HG03457 (cell line): Measurements from ENCODE around the gene STK24.
"Not testable (repeated sequence)": the region's sequence is repeated elsewhere in the genome, so short reads cannot be mapped to it uniquely, and the experiment has no call there.

Experiments used
- ATAC-seq: cut with Tn5 transposase; IDR thresholded peaks from one replicate; pipeline ENCODE4 v1.9.1; 2021; ENCODE audit warnings: moderate number of reproducible peaks; ENCODE audit not compliant: unreplicated experiment

STK24 gene

DNA sequence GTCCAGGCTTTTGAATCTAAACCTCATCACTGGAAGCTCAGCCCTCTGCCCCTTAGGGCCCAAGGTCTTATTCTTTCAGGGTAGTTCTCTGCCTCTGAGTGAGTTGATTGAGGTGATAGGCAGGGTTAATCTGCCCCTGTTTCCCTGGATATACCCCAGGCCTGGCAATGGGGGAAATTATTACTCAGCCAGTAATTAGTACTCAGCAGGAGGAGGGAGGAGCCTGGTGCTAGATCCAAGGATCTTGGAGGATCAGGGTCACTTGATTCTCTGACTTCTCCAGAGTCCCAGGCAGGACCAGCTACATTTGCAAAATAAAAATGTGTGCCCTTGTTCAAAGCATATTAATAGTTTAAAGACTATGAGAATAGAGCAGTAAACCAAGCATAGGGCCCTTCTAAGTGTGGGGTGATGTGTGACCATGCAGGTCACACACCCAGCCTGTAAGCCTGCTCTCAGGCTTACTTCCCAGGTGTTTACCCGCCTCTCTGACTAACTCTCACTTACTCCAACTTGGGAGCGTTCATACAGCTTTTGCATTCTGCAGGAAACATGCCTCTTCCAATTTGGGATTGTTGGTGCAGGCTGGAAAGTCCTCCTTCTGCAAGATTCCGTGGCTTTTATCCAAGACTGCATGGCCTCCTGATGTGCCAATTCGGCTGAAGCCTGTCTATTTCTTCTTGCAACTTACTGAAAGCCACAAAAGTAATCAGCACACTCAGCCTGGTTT, 7.9 kb upstream of the STK24 start:
- no peak for ATAC-seq

DNA sequence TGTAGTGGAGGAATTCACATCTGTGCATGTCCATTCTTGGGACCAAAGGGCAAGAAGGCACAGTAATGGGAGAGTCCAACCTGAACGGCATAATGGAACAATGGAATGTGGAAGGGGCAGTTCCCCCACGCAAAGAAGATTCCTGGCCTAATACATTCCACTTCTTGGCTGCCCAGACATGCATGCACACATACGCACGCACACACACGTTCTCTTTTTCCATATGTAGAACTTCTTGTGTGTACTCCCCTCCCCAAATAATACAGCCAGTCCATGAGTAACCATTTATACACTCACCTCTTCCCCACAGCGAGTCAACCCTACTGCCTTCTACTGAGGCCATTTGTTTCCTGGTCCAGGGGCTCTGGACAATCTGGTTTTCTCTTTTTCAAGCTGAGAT, 6.0 kb upstream of the STK24 start:
- ATAC-seq, result no peak

DNA sequence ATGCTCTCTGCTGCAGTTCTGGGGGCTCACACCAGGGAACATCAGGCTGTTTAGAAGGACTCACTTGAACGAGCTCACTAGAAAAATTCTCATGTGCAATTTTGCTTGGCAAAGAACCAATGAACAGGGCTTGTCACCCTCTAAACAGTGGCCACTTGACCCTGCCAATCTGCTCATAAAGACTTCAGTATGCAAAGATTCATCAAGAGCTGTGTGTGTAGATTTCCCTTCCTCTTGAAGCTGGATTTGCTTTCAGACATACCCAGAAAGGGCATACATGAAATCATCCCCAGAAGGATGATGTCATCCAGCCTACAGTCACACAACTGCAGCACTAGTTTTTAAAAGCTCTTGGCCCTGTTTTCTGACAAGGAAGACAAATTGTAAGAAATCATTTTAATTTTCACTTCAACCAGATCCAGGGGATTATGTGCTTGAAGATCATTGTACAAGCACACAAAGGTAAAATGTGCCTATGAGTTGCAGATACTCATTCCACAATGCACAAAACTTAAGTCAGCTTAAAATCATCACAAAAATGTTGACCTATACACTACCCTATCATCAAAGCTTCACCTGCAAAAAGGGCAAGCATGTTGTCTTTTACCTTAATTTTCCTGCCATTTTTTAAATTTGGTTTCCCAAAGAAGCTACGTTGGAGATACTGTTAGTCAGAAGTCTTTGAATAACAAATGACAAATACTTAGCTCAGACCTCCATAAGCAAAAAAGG, 5.2 kb upstream of the STK24 start:
- ATAC-seq, result no peak

DNA sequence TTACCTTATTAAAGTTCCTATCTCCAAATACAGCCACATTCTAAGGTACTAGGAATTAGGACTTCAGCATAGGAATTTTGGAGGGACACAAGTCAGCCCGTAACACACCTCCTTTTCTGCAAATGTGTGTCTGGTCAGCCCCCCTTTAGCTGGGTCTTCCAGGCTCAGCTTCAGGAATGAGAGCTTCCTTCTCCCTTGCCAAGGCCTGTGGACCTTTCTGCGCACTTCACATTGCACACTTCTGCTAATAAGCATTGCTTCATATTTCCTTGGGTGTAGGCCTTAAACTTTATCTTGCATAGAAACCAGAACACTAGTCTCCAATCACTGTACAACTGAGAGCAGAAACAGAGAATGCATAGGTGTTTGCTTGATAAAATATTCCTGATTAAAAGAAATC, 4.5 kb upstream of the STK24 start:
- ATAC-seq, result no peak

DNA sequence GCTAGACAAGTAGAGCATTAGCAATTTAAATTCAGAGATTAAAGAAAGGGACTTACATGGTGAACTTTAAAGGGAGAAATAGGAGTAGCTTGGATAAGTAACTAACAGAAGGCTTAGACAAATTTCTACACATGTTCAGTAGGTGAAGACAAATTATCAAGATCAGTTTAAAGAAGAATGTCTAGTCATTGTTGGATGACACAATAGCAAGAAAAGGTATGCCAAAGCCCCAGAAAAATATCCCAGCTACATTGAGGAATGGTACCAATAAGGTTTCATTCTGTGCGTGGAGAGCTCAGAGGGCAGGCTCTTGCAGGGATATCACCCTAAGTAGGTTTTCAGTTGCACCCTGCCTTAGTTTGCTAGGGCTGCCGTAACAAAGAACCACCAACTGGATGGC, 3.5 kb upstream of the STK24 start:
- ATAC-seq, result no peak

DNA sequence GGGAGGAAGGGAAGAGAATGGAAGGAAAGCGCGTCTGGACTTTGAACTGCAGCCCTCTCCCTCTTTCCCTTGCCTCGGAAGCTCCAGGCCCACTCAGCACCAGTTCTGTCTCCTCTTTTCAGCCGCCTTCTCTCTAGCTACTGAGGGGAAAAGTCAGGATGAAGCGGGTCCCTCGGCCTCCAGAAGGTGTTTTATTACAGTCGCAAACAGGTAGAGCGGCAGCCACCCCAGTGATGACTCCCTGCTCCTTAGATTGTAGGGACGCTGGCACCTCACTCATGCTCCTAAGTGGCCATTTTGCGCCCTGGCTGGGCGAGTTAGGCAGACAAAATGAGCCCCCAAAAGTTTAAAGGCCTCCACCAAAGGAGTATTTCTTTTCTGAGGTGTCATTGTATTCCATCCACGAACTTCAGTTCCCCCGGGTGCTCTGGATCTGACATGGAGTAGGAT, 954 bp upstream of the STK24 start:
- no peak for ATAC-seq

DNA sequence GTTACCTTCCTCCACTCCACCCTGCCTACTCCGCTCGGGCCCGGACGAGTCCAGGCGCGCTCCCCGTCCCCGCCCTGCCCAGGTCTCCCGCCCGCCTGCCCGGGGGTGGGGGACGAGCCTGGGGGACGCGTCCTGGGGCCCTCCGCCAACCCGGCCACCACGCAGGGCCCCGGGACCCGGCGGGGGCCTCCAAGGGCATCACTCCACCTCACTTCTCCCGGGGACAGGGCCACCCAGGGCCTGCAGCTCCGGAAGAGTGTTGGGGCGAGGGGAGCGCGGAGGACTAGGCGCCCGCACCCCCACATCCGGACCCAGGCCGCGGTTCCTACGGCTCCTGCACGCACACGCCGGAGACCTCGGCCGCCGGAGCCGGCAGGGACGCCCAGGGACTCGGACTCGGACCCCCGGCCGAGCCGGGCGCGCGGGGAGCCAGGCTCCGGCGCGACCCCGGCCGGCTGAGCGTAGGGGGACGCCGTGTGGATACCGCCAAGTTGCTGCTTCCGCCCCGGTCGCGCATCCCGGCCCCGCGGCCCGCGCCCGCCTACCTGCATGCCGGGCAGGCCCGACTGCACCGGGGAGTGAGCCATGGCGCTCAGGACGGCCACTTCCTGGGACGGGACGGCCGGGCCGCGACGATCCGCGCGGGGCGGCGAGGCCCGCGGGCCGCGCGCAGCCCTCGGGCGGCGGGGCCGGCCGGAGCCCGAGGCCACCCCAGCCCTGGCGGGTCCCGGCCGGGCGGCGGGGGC, 534 bp downstream of the STK24 start:
- peak; percentile 29 for ATAC-seq

DNA sequence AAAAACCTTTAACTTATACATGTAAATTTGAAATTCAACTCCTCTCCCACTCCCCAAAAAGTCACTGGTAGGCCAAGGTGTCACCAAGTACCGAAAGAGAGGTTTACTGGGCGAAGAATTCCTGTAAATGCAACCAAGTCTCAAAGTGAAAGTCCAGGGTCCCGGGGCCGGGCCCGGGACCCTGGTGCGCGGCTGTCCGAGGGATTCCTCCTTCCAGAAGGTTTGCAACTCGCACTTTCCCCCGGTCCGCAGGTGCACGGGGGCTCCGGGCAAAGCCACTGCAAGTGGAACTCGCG, 1.1 kb downstream of the STK24 start:
- no peak for ATAC-seq

DNA sequence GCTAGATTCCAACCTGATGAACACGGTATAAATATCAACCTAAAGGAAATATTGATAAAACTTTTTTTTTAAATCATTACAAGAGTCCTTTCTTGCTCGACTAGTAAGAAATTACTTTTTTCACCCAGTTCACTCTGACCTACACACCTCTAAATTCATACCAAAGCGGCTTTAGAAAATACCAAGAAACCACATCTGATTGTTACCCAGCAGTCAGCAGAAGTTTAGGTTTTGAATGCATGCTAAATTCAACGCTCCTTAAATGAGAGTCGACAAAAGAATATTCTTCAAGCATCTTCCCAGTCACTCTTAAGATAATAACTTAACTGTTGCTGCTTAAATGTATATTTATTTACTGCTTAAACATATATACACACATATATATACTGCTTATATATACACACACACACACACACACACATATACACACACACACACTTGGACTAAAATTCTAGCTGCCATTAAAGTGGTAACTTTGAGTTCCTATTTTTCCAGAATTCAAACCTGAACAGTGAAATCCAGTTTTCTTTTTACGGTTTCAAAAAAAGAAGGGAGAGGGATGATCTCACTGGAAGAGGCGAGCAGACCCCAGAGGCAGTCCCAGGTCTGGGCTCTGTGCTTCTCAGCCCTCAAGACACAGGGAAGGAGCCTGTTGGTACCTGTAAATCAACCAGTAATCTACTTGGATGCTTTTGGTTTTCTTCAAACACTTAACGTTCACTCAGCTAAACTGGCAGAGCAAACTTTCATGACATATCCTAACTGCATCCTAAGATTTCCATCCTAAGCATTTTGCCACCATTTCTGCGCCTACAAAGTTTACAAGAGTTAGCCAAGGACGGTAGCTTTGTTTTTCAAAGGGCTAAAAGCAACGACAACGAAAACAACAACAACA, 1.7 kb downstream of the STK24 start:
- ATAC-seq, result no peak

DNA sequence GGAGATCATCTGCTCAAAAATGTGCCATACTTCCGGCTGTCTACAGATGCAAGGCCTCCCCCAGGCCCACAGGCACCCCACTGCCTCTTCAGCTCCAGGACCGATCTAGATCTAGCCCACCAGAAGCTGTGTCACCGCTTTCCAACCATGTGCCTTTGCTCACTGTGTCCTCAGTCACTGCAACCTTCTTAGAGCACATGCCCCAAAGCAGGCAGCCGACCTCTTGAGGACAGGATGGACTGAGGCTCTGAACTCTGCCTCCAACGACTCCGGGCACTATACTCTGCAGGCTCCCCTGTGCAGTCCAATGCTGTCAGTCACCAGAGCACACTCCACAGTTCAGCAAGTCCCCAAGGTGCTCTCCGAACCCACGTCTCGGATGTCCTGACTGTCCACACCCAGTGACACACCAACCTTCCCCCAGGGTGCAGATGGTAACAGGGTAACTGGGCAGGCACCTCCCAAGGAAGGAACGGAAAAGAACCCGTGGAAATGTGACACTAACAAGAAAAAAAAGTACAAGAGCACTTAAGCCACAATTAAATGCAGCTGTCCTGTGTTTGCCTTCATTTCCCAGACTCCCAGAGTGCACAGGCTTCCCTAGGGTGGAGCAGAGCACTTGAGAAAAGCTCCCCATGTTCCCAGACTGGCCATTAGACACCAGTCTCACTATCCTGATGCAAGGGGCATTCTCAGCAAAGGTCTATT, 4.8 kb downstream of the STK24 start:
- ATAC-seq, result no peak

DNA sequence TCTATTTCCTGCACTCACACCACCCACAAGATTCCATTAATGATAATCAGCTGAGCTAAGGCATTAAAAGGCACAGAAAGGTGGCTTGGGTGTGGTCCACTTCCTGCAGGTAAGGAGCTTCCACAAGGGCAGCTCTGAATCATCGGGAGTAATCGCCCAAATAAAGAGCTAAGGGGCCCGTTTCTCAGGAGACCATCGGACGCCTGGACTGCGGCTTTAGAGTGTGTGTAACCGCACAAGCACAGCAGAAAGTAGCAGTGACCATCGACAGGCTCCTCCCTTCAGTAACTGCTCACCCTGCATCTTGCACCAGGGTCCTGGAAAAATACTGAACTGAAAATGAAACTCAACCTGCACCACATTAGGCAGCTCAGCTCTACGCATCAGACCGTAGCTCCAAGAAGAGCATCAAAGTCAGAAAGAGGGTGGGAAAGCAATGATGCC, 6.0 kb downstream of the STK24 start:
- peak; percentile 88 for ATAC-seq

DNA sequence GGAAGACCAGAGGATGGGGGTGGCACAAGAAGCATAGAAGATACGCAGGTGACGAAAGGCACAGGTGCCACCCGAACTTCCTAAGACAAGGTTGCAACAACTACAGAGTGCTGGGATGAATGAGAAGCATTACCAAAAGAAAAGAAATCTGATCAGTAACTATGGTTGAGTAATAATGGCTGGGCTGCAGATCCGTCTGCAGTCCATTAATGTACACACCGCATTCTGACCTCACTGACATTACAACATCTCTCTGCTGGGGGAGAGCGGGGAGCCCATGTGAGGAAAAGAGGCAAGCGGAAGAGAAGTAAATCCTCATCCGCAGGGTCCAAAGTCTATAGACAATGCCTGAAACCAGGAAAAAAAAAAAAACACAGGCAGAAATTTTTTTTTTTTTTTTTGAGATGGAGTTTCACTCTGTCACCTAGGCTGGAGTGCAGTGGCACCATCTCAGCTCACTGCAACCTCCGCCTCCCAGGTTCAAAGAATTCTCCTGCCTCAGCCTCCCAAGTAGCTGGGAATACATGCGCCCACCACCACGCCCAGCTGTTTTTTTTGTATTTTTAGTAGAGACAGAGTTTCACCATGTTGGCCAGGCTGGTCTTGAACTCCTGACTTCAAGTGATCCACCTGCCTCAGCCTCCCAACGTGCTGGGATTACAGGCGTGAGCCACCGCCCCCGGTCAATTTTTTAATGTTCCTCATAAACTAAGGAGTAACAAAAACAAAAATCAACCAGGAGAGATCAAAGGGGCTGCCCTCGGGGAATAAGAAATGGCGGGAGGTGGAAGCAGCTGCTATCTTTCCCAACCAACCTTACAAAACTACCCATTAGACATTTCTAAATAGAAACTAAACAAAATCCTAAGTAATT, 7.2 kb downstream of the STK24 start:
- not testable (repeated sequence) for ATAC-seq

DNA sequence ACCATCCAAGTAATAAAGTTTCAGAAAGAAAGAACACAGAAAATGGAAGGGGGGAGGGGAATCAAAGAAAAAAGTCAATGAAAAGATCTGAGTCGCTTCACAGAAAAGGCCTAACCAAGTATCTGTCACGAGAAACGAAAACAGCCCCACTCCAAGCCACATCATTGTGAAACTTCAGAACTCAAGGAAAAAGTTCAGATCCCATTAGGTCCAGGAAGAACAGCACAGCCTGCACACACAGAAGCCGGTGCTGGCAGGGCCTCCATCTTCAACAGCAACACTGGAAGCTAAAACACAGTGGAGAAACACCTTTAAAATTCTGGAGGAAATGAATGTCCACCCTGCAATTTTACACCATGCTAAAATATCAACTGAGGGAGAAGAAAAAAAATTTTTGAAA, 8.0 kb downstream of the STK24 start:
- ATAC-seq, result no peak

DNA sequence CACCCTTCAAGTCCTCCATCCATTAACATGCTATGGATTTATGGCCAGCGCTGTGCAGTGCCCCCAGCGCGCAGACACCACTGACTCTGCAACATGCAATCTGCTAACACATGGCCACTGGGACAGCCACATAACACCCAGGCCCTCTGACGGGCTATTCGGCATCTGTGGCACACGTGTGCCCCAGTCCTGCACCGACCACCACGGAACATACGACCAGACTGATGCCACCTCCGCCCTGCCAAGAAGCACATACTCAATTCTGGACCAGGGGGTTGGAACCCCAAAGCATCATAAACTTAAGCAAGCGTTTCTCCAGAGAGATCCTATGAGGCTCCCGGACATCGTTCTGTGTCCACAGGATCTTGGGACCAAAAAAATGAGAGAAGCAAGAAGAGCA, 9.8 kb downstream of the STK24 start:
- ATAC-seq, result no peak

DNA sequence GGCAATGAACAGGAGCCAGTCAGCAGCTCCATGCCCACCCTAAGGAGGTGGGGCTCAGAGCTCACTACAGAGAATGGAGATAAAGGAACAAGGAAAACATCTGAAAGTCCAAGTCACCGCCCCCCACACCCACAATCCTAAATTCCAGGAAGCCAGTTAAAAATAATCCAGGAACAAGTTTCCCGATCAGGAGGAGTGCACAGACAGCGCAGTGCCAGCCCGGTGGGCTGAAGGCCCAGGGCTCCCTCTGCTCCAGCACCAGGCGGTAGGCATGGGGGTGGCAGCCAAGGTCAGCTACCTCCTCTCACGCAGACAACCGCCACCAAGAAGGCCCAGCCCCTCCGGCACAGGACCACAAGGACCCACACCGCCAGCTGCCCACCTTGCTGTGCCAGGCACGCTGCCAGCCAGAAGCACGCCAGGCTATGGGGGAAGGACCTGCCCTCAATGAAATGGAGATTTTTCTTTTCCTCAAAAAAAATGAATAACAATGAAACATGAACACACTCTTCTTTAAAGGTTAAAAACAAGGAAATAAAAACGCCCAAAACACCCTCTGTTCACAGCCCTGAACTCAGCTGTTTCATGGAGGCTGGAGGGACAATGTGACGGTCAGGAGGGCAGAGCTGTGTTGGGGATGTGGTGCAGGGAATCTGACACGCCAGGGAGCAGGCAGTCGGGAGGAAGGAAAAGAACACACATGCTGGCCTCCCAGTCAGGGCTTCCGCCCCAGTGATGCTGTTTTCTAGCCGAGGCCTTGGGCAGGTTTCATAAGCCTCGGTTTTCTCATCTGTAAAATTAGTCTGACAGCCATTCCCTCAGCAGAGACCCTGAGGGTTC, 11.0 kb downstream of the STK24 start:
- no peak for ATAC-seq

DNA sequence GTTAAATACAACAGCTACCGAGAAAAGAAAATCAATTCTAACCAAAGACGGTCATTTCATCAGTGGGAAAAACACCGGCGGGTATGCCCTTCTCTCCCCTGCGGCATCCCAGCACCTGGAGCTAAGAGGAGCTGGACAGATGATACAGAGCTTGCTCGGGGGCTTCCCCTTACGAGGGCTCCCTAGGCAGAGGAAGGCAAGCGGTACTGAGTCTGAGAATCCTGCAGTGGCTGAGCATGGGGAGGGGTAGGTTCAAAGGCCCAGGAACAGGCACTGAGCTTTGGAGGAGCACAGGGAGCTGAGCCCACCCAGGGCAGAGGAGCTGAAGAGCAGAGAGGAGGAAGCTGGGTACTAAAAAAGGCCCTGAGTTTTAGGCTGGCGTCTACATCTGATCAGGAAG, 12.7 kb downstream of the STK24 start:
- no peak for ATAC-seq

DNA sequence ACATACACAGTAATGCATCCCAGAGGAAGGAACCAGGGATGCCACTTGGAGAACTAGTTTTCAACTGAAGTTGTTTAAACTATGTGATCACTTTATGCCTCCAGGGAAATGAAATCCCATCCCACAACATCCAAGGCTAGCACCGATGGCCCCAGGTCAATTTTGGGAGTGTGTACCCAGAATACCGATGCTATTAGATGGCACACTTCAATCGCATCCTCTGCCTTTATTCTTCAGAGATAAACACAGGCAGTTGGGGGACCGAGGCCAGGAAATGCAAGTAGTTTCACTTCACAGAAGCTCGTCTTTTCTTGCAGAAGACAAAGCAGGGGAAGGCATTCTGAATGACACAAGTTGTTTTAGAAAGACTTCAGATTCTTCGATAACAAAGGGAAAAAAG, 13.8 kb downstream of the STK24 start:
- ATAC-seq, result no peak

DNA sequence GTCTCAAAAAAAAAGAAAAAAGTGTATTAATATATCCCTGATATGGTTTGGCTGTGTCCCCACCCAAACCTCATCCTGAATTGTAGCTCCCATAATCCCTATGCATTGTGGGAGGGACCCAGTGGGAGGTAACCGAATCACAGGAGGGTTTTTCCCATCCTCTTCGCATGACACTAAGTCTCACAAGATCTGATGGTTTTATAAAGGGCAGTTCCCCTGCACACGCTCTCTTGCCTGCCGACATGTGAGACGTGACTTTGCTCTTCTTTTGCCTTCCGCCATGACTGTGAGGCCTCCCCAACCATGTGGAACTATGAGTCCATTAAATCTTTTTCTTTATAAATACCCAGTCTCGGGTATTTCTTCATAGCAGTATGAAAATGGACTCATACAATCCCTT, 17.7 kb downstream of the STK24 start:
- no peak for ATAC-seq
